Heart left ventricle (tissue), 16 donors: ENCODE results near the gene LRP2BP. TPM values are rescaled to one million over a fixed set of nuclear protein-coding genes. Genes with fewer than 3 reads are reported as not detected.
A peak's percentile ranks its signal among the peaks of the same experiment; 100 is the strongest.
"Not testable (repeated sequence)": the region's sequence is repeated elsewhere in the genome, so short reads cannot be mapped to it uniquely, and the experiment has no call there.

Source experiments
- ATAC-seq, 4 donors: fragments of 200-7000 bp; cut with Tn5 transposase; one replicate each; pipeline ENCODE4 v1.9.1; 2020 to 2022; ENCODE audit warnings: moderate library complexity in 4 of 4, mild to moderate bottlenecking in 3 of 4, moderate number of reproducible peaks in 1 of 4
- DNase-seq, 5 donors: peaks; one replicate each; pipeline ENCODE4 v3.0.0-alpha.2; 2020
- H3K27ac ChIP-seq, 12 donors: fragments of 200-600 bp; sonication (generic) in 4 of 12; one replicate each; pipeline versions ENCODE4 v1.5.0 to v1.8.0; 2016 to 2022; ENCODE audit warnings: mild to moderate bottlenecking in 2 of 12
- H3K27me3 ChIP-seq, 9 donors: fragments of 200-600 bp; sonication (generic) in 2 of 9; one replicate each; pipeline versions ENCODE4 v1.5.1 to v1.8.0; 2016 to 2022; ENCODE audit warnings: mild to moderate bottlenecking in 3 of 9
- H3K36me3 ChIP-seq, 9 donors: fragments of 200-600 bp; sonication (generic) in 2 of 9; one replicate each; pipeline versions ENCODE4 v1.5.0 to v1.8.0; 2018 to 2022; ENCODE audit warnings: mild to moderate bottlenecking in 2 of 9
- H3K4me1 ChIP-seq, 12 donors: fragments of 200-600 bp; sonication (generic) in 4 of 12; one replicate each; pipeline versions ENCODE4 v1.5.0 to v1.8.0; 2016 to 2022; ENCODE audit warnings: mild to moderate bottlenecking in 3 of 12
- H3K4me3 ChIP-seq, 12 donors: fragments of 200-600 bp; sonication (generic) in 4 of 12; one replicate each; pipeline versions ENCODE4 v1.5.0 to v1.8.0; 2017 to 2022; ENCODE audit warnings: mild to moderate bottlenecking in 9 of 12, moderate library complexity in 4 of 12
- H3K9me3 ChIP-seq, 12 donors: fragments of 200-600 bp; sonication (generic) in 4 of 12; one replicate each; pipeline versions ENCODE4 v1.5.0 to v1.8.0; 2016 to 2022; ENCODE audit warnings: mild to moderate bottlenecking in 1 of 12
- POLR2A ChIP-seq, 2 donors: fragments of 450-650 bp; IDR thresholded peaks; one replicate each; pipeline ENCODE4 v1.6.1; 2017; ENCODE audit warnings: antibody characterized with exemption in 2 of 2, mild to moderate bottlenecking in 2 of 2, moderate library complexity in 2 of 2
- WGBS, 4 donors: extraction: QIAGEN DNeasy Blood & Tissue Kit in 2 of 4; methylation state at CpG; one replicate each; pipeline versions ENCODE4 v1.1.5 to v1.1.7; 2013 to 2018; 5-methylcytosine and 5-hydroxymethylcytosine counted together
- intact Hi-C, 10 donors: fragments of 100-400 bp; cut with DNase I; formaldehyde crosslinking; loops; one replicate each; pipeline versions ENCODE4 v1.11.1 to v1.14.2; 2022
- polyA plus RNA-seq, 2 donors: library from polyadenylated mRNA; stranded (reverse); fragments of 200-250 nt; gene quantifications; one replicate each; pipeline ENCODE4 v1.2.3, GENCODE V29; 2013
- total RNA-seq, 9 donors: library from RNA; depleted of rRNA in 2 of 9; stranded (reverse); fragments of >200 nt in 2 of 9; fragmentation: NEBNext Ultra II Directional in 3 of 9; extraction: Animal tissue kit (Norgen Biotek cat#: 25700) in 3 of 9; gene quantifications; one replicate each; pipeline versions ENCODE4 v1.1.0 to v1.2.4, GENCODE V29; 2016 to 2023
- TF ChIP-seq, protein P1 (sequence below), 12 donors: fragments of 200-600 bp; sonication (generic) in 4 of 12; IDR thresholded peaks; one replicate each; pipeline versions ENCODE4 v1.5.0 to v1.8.0; 2018 to 2022; ENCODE audit warnings: antibody characterized with exemption in 12 of 12, mild to moderate bottlenecking in 5 of 12
- donor health status: ischemic (EF 13 %, LVEDD 7.1; RV severe dilation, severe dysfunction).
- donor health status: healthy with polysubstance abuse.
- donor health status: DM: no; HTN: yes; CAD: no.
- donor health status: DM: no; HTN: no; CAD: no.
- donor health status: ischemic (EF 25% LVEDD 6.9; RV normal size, moderate dysfunction).
- donor health status: ischemic (EF 25% LVEDD 5.7; RV mildly dilated, moderate dysfunction).
- donor health status: healthy.
- donor health status: DM: yes; HTN: yes; CAD: no.
- donor health status: ischemic (EF 35%, LVEDD 5.7; RV mildly dilated, moderate dysfunction).
- donor health status: nonischemic (EF 11% LVEDD 7.7; RV severe dilation, severe dysfunction).
- donor health status: DM: yes; HTN: yes; CAD: no.
- donor health status: PGD.
- donor health status: ischemic (EF 29% LVEDD 5.4; RV normal size, mild dysfunction).
- donor health status: nonischemic (EF 23%, LVEDD 6.1; RV moderate dilation, normal function).

The LRP2BP gene
- total and polyA plus RNA-seq, 11 donors = 0.62 to 3.5 (median 1.3) TPM

DNA sequence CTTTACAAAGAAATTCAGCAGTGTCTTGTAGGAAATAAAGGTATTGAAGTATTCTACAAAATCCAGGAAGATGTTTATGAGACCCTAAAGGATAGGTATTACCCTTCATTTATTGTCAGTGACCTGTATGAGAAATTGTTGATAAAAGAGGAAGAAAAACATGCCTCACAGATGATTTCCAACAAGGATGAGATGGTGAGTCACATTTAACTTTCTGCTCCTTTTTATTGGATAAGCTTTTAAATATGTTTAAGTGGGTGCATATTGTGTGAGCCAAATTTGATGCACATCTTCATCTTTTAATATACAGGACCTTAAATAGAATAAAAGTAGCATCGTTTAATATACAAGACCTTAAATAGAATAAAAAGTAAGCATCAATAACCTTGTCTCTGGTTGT, 72.1 kb downstream of the LRP2BP start:
- ATAC-seq (no peak), DNase-seq (no peak)
- Histone ChIP-seq H3K27ac (peak overlapping the region in 1 of 12 donors; percentile 19), H3K4me3 (no peak overlapping the region), H3K36me3 (peaks cover 0 to 28% (median 2%) of the 10 kb centered on the region in 9 donors), H3K27me3 (no peaks in the 10 kb centered on the region), H3K9me3 (no peaks in the 10 kb centered on the region), H3K4me1 (peaks cover 0 to 2% (median 0%) of the 10 kb centered on the region in 12 donors)
- TF ChIP-seq, protein P1, sequence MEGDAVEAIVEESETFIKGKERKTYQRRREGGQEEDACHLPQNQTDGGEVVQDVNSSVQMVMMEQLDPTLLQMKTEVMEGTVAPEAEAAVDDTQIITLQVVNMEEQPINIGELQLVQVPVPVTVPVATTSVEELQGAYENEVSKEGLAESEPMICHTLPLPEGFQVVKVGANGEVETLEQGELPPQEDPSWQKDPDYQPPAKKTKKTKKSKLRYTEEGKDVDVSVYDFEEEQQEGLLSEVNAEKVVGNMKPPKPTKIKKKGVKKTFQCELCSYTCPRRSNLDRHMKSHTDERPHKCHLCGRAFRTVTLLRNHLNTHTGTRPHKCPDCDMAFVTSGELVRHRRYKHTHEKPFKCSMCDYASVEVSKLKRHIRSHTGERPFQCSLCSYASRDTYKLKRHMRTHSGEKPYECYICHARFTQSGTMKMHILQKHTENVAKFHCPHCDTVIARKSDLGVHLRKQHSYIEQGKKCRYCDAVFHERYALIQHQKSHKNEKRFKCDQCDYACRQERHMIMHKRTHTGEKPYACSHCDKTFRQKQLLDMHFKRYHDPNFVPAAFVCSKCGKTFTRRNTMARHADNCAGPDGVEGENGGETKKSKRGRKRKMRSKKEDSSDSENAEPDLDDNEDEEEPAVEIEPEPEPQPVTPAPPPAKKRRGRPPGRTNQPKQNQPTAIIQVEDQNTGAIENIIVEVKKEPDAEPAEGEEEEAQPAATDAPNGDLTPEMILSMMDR (IDR thresholded peaks at IDR 0.05) = no peak
- no peak for TF ChIP-seq POLR2A (IDR thresholded peaks at IDR 0.05)
- 96 to 100% (median 96%) methylated on average over 1 of the region's 1 CpG for whole genome bisulfite sequencing, 4 donors
- intact Hi-C loops = no loop called here

- no peak for DNase-seq
- intact Hi-C loops = no loop called here
- no peak overlapping the region for H3K27ac ChIP-seq
- no peak for ATAC-seq
- H3K9me3 ChIP-seq = no peaks in the 10 kb centered on the region
- TF ChIP-seq POLR2A (IDR thresholded peaks at IDR 0.05) = no peak
- TF ChIP-seq, protein P1 (IDR thresholded peaks at IDR 0.05) = no peak
- WGBS, 4 donors = 88 to 93% (median 92%) methylated on average over 2 of the region's 2 CpGs
- peaks cover 0 to 28% (median 2%) of the 10 kb centered on the region in 9 donors for H3K36me3 ChIP-seq
- H3K27me3 ChIP-seq = no peaks in the 10 kb centered on the region
- H3K4me1 ChIP-seq = peaks cover 0 to 5% (median 0%) of the 10 kb centered on the region in 12 donors
- H3K4me3 ChIP-seq = no peak overlapping the region
Measured at GRCh38 chr4:185322803-185323202, 72.9 kb downstream of the LRP2BP start.

DNA sequence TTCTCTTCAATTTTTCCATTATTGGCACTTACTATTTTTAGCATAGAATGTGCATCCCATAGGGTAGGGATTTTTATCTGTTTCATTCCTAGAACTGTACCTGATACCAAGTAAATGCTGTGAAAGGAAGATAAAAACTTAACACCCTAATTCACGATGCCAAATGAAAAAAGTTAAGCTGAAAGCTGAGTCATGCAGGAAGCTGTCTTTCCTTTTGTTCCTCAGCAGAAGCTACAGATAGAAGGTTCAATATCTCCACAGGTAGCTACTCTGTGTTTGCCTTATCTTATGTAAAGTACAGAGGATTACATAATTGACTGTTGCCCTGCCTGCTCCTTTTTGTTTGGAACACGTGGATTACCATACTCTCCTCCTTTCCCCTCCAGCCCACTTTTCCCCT, 77.0 kb downstream of the LRP2BP start:
- H3K4me1 ChIP-seq = peaks cover 0 to 5% (median 0%) of the 10 kb centered on the region in 12 donors

DNA sequence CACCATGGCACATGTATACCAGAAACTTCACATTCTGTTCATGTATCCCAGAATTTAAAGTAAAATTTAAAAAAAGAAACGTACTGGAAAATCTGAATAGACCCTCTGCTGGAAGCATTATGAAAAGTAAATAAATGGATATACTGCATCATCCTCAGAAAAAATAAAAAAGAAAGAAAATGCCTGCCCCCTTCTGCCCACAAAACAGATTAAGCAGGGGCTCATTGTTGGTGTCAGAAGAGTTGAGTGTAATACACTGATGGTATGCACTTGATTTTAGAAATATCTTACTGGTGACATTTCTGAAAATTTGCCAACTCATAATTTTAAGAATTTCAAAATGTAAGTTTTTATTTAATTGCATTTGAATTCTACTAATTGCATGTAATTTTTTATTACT, 77.8 kb downstream of the LRP2BP start:
- no peaks in the 10 kb centered on the region for H3K27me3 ChIP-seq
- H3K36me3 ChIP-seq = peaks cover 0 to 50% (median 7%) of the 10 kb centered on the region in 9 donors
- H3K4me1 ChIP-seq = peaks cover 0 to 5% (median 0%) of the 10 kb centered on the region in 12 donors
- intact Hi-C loops = no loop called here
- peaks cover 0 to 3% (median 0%) of the 10 kb centered on the region in 12 donors for H3K9me3 ChIP-seq
- DNase-seq = no peak
- no peak for TF ChIP-seq POLR2A (IDR thresholded peaks at IDR 0.05)
- TF ChIP-seq, protein P1 (IDR thresholded peaks at IDR 0.05) = no peak
- H3K4me3 ChIP-seq = no peak overlapping the region
- ATAC-seq = no peak
- WGBS, 4 donors = 95 to 100% (median 96%) methylated on average over 1 of the region's 1 CpG
- no peak overlapping the region for H3K27ac ChIP-seq

More for the DNA sequence above, 77.0 kb downstream of the LRP2BP start:
- DNase-seq (no peak), ATAC-seq (no peak)
- Histone ChIP-seq H3K36me3 (peaks cover 0 to 42% (median 2%) of the 10 kb centered on the region in 9 donors), H3K4me3 (no peak overlapping the region), H3K9me3 (peaks cover 0 to 3% (median 0%) of the 10 kb centered on the region in 12 donors), H3K27me3 (no peaks in the 10 kb centered on the region), H3K27ac (no peak overlapping the region)
- TF ChIP-seq, protein P1 (IDR thresholded peaks at IDR 0.05) = no peak
- no peak for TF ChIP-seq POLR2A (IDR thresholded peaks at IDR 0.05)
- WGBS, 4 donors = 52 to 59% (median 53%) methylated on average over 2 of the region's 2 CpGs
- intact Hi-C loops = no loop called here

GRCh38 chr4:185317462-185317861, 78.3 kb downstream of the LRP2BP start:
- H3K4me1 ChIP-seq, ATAC-seq, DNase-seq, H3K27ac ChIP-seq, H3K4me3 ChIP-seq, intact Hi-C loops, H3K9me3 ChIP-seq, H3K27me3 ChIP-seq: not testable (repeated sequence)
- 80 to 97% (median 95%) methylated on average over 3 of the region's 3 CpGs for WGBS, 4 donors
- H3K36me3 ChIP-seq = peaks cover 0 to 54% (median 10%) of the 10 kb centered on the region in 9 donors
